NCI-H1092 treated with DMSO at 0.1 percent for 48 hours (cell line): ENCODE measurements around the gene CPZ.
"Not testable (repeated sequence)": the region's sequence is repeated elsewhere in the genome, so short reads cannot be mapped to it uniquely, and the experiment has no call there.

Experiments used
- DNase-seq: peaks from one replicate; lab custom pipeline; 2025; lab: John Stamatoyannopoulos, UW

CPZ gene

DNA sequence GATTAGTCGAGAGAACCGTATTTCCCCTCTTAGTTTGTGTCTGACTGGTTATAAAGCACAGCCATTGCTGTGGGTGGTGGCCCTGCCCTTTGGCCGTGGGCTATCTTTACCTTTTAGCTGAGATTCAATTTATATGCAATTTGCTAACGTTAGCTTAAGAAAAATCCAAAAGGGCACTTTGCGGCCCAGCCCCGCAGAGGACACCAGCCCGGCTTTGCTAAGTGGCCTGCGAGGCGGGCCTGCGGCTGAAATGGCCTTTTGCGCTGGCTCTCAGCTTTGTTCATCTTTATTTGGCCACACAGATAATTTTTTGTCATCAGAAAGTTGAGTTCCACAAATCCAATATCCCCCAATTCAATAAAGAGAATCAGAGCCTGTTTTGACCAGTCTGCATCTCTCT is 48.3 kb downstream of the CPZ start:
- no peak for DNase-seq

DNA sequence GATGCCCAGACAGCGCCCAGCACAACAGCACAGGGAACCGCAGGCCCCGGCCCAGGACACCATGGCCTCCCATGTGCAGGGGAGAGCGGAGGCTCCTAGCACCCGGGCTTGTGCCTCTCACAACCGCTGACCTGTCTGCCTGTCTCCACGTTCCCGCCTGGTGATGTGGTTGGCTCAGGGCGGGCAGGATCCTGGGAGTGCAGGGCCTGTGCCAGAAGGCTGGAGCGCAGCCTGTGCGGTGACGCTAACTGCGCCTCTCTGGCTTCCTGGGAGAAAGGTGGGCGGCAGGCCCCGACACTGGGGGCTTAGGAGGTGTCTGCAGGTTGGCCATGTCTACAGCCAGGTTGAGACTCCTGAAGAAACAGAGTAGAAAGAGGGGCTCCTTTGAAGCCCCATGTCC is 48.7 kb downstream of the CPZ start:
- no peak for DNase-seq

DNA sequence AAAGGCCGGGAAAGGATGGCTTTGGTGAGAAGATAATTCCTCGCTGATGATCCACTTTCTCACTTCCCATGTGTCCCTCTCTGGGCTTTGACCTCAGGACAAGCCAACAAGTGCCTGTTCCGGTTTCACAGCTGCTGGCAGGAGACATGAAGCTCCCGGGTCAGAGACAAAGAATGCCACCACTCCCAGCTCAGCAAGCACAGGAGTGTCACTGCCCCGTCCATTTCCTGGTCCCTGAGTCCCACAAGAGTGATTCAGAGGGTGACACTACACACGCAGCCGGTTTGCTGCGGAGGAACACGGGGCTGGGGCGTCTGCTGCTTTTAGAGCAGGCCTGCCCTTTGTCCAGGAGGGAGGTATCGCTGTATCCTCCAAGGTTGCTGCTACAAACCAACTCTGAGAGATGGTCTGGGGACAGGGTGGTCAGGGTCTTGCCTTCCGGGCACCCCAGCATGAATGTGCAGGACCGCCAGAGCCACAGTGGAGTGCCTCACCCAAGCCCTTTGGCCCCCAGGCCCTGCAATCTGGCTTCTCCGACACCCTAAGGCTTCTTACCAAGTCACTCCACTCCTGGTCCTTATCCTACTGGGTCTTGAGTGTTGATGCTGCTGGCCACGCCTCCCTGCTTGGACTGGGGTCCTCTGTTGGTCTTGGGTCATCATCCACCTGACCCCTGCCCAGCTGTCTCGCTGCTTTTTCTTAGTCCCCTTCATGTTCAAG is 49.5 kb downstream of the CPZ start:
- no peak for DNase-seq

DNA sequence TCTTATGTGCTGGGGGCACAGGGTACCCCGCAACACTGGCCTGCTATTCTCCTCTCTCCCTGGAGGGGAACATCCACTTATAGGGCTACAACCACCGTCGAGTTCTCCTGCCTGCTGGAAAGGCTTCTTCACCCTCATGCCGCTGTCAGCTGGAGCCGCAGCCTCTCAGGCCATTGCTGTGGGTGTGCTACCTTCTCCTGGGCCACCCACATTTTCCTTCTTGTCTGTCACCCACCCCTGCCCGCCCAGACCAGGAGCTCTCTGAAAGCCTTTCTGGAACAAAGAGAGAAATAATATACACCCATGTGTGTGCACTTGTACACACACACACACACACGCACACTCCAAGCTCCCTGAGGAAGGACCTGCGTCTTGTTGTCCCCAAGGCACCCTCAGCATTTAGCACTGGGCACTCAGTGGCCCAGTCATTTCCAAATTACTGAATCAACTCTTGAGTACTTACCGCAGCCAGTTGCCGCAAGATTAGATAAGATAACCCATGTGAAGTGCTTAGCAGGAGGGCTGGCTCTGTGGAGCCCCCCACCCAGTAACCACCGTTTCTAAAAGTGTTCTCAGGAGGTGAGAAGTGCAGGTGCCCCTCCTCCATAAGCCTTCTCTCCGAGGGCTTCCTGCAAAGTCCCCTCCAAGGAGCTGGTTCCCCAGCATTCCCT is 50.2 kb downstream of the CPZ start:
- no peak for DNase-seq

DNA sequence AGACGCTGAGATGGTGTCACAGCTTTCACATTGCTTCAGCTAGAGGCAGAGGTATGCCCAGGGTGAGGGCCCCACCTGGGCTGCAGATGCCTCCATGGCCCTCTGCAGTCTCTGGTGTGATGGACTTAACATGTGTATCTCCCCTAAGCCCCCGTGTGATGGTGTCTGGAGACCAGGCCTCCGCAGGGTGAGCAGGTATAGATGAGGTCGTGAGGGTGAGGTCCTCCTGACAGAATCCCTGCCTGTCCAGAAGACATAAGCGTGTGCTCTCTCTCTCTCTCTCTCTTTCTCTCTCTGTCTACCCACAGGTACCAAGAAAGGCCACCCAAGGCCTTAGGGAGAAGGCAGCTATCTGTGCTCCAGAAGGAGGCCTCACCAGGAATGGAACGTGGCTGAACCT is 50.9 kb downstream of the CPZ start:
- no peak for DNase-seq

DNA sequence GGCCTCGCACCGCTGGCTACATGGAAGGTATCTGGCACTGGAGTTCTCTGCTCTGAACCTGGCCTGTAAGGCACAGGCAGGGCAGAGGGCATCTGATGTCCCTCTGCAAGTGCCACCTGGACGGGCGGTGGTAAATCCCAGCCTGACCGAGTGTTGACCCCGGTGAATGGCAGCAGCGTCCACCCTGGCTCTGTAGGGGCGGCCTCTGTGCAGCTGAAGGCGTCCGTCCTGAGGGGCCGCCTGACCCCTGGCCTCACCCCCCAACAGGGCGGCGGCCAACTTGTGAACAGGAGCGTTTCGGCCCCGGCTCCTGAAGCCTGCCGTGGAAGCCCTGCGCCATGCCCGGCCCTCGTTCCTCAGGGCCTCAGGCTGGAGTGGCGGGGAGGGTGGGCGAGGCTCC is 51.4 kb downstream of the CPZ start:
- no peak for DNase-seq

DNA sequence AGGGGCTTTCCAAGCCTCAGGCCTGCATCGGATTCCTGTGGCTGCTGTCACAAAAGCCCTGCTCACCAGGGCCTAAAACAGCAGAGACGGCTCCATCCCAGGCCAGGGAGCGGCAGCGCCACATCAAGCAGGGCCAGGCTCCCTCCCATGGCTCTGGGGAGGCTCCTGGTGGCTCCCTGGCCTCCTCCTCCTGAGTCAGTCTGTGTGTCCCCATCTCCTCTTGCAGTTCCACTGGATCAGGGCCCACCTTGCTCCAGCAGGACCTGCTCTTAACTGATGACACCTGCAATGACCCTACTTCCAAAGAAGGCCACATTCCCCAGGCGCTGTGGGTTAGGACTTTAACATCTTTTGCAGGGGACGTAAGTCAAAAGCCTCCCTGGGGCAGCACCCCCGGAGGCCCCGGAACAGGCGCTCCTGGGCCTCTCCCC is 51.9 kb downstream of the CPZ start:
- DNase-seq = no peak

DNA sequence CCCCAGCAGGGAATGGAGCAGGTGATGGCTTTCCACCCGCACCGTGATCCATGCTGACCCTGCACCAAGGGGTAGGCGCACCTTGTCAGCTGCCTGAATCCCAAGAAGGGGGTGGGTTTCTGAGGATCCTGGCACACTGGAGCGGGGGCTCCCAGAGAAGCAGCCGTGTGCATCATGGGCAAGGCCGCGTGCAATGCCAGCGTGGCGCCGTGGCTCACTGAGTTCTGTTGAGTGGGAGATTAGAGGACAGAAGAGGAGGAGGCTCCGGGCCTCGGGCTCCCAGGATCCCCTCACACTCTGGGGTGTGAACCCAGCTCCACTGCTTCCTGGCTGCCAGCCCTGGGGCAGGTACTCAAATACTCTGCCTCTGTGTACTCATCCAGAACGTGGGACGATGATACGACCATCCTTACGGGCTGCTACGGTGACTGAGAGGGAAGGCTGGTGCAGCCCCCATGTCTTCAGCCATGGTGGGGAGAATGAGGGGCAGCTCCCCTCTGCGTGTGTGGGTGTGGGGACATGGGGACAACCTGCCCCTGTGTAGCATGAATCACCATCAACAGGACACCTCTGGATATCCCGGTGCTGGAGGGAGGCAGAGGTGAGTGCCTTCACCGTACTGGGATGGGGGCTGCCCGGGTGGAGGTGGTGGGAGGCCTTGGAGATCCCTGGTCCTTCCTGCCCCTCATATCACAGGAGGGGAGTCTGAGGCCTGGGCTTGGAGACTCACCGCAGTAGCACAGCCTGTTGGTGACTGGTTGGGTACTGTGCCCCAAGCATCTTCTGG is 52.6 kb downstream of the CPZ start:
- DNase-seq = no peak

DNA sequence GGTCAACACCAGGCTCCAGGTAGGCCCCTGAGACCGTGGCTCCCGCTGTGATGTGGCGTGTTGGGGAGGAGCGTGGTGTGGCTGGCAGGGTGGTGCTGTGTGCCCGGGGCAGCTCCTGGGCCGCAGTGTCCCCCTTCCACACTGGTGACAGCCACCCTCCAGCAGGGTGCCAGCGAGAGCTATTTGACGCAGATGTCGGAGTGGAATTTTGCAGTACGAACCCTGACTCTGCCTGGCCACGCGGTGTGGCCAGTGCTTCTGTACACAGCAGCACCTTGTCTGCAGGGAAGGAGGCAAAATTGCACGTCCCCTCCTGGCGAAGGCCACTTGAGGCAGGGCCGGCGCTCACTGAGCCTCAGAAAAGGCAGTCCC is 53.2 kb downstream of the CPZ start:
- DNase-seq = no peak

DNA sequence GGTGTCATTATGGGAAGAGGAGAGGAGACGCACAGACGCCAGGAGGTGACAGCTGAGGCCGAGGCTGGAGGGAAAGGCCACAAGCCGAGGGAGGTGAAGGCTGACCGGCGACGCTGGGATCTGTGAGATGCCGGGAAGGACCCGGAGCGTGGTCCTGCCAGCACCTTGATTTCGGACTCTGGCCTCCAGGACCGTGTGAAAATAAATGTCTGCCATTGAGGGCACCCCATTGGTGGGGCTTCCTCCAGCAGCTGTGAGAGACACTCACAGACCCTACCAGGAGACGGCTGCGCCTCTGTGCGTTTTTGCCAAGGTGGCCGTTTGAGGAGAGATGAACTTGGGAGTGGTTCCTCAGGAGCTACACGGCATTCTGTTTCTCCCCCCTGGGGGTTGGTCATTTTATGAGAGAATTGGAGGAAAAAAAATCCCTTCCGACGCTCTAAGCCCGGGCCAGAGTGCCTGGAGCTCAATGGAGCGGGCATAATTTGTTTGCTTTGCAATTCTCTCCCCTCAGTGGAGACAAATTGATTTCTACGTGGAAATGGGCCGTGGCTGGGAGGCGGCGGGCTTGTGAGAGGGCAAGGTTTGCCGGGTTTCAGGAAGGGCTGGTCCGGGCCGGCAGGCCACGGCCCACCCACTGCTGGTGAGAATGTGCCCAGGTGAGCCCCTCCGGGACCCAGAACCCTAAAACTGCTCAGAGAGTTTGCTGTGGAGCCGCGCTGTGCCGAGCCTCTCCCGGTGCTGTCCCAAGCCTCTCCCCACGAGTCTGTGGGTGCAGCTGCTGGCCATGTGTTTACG is 53.9 kb downstream of the CPZ start:
- DNase-seq = no peak

DNA sequence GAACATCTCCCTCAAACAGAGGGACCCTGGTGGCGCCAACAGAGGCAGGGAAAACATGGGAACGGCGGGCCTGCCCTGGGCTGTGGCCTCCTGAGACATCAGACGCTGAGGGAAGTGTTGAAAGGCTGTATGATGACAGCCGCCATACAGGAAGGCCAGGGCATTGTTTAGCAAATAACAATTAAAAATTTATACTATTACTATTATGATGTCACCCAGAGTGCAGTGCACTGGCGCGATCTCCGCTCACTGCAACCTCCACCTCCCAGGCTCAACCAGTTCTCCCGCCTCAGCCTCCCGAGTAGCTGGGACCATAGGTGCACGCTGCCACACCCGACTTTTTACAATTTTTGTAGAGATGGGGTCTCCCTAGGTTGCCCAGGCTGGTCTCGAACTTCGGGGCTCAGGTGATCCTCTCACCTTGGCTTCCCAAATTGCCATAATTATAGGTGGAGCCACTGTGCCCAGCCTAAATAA is 54.6 kb downstream of the CPZ start:
- no peak for DNase-seq

DNA sequence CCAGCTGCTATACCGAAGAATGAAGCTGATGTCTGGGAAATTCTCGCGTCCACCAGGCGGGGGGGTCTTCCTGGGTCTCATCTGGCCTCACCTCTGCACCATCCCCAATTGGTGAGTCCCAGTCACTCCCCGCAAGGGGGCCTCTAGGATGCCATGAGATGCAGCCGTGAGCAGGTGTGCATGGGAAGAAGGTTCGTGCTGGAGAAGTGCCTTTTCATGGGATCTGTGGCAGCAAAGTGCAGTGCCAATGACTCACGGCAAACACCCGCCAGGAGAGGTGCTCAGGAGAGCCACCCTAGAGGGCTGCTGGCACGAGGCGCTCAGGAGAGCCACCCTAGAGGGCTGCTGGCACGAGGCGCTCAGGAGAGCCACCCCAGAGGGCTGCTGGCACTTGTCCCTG is 55.1 kb downstream of the CPZ start:
- no peak for DNase-seq

DNA sequence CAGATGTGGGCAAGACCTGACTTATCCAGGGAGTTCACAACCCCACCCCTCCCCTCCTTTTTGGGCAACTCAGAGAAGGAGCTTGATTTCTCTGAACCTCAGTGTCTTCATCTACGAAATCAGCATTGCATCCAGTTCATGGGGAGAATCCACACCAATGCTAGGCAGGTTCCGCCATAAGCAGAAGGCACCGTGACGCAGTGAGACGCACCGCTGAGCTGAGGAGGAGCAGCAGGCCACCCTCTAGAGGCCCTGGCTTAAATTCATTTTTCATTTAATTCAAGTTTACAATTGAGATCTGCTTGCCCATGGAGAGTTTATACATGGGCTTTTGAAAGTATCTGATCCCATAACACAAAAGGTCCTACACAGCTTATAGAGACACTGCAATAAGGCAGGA is 55.7 kb downstream of the CPZ start:
- no peak for DNase-seq

DNA sequence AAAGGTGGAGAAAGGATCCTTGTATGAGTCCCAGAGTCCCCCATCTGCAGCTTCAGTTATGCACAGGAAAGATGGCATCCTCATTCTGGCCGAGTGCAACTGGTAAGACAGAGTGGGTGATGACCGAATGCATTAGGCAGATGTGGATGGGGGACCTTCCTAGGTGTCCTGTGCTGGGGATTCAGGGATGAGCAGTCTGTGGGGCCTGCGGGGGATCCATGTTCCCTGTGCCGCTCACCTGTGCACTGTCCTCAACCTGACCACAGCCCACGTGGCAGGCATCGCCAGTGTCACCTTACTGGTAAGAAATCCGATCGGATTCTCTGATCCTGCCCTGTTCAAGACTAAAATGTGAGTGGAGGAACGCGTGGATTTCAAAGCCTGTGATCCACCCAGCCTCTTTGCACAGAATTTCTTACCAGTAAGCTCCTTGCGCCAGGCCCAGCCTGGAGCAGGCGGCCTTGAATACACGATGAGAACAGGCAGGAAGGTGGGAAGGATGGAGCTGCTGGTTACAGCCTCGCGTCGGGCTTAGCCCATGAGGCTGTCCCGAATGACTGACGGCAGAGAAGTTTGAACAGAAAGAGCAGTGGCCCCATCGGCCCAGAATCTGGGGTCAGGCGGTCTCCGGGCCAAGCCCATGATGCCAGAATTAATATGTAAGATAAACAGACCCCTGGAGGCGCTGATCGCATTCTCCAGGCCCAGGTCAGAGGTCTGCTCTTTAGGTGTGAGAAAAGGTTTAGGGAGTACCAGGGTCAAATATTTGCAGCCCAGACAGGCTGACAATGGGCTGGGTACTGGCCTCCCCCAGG is 56.5 kb downstream of the CPZ start:
- no peak for DNase-seq

DNA sequence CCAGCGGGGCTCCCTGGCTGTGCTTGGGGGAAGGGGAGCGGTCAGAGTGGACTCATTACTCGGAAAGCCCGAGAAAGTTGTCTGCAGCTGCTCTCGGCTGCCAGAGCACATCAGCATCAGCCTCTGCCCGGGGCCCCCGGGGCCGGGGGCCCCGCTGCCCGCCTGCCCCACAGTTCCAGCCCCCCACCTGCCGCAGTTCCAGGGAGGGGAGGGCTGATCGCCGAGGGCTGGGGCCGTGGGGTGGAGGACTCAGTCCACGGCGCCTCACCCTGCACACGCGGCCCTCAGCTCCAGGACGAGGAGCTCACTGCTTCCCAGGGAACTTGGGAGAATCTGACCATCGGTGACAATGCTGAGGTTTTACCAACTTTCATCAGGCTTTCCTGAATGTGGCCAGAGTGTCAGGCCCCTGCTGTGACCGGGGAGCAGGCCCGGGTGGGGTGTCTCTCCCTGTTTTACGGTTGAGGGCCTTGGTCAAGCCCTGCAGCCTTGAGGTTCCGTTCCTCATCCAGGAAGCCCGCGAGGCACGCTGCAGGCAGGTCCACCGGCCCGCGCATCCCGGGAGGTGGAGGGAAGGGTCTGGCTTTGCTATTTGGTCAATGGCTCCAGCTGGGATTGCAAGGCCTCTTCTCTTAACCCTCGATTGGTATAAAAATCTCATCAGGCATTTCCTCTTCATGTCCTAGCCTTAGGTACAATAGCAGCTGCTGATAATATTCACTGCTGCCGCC is 57.2 kb downstream of the CPZ start:
- DNase-seq = no peak

DNA sequence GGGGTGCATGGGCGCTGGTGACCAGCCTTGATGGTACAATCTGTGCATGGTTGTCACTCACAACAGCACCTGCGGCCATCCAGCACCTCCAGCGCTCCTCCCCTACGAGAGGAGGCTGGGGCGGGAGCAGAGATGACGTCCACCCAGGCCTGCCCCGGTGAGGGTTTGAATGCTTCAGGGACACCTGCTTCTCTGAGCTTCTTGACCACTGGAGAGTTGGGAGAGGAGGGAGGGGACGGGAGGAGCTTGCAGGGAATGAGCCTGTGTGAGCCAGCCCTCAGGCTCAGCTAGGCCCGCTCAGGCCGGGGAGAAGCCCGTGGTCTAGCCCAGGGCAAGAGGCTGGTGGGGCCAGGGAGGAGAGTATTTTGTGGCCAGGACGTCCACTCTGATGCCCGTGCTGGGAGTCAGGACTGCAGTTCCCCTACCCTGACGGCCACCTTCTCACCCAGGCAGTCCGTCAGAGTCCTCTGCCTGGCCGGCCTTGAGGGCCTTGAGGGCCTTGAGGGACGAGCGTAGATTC is 59.2 kb downstream of the CPZ start:
- DNase-seq = no peak

DNA sequence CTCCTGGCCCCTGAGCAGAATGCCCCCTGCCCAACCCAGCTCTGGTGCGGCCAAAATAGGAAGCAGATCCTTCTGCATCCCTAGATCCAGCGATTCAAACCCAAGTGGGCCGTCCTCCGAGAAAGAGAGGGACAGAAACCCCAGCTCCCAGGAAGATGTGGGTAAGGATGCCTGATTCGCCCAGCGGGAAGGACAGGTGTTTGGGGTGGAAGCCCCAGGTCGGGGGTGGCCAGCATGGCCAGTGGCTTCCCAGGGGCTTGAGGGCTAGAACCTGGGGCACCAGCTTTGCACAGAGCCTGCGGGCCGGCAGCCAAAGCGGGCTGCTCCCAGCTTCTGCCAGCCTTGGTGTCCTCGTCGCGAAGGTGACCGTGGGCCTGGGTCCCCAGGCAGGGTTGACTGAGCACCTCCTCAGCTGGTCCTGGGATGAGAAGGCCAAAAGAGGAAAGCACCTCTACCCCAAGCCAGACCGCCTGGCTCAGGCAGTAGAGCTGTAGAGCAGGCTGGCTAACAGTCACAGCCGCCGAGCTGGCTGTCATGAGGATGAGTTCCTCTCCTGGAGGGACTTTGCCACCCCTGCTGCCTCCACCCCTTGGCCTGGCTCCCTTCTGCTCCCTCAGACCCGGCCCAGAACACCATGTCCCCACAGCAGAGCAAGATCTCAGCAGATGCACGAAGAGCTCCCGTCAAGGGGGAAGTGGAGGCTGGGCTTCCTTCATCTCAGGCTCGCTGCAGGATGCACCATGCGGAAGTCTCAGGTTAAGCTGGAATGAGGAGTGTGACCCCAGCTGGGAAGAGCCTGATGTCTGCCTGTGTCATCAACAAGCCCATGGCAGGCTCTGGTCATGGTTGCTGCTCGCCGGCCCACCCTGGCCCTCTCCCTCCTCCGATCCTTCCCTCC is 59.9 kb downstream of the CPZ start:
- no peak for DNase-seq

DNA sequence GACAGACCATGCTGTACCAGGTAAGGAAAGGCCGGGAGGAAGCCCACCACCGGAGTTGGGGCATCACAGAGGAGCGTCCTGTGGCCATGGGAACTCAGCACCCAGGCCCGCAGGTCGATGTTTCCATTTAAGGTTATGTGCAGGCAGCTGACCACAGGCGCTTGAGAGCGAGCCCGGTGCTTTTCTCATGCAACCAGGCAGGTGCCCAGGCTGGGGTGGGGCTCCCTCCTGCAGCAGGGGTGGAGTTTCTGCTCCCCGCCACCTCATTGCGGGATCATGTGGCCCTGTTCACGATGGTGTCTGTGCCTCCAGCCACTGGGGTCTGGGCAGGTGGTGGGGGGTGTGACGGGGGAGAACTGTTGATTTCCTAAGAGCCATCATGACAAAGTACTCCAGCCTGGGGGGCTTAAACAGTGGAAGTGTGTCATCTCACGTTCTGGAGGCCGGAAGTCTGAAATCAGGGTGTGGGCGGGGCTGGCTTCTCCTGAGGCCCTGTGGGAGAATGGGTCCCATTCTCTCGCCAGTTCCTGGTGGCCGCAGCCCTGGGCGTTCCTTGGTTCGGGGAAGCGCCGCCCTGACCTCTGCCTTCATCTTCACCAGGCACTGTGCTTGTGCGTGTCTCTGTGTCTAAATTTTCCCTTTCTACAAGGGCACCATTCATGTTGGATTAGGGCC is 60.9 kb downstream of the CPZ start:
- DNase-seq = no peak

DNA sequence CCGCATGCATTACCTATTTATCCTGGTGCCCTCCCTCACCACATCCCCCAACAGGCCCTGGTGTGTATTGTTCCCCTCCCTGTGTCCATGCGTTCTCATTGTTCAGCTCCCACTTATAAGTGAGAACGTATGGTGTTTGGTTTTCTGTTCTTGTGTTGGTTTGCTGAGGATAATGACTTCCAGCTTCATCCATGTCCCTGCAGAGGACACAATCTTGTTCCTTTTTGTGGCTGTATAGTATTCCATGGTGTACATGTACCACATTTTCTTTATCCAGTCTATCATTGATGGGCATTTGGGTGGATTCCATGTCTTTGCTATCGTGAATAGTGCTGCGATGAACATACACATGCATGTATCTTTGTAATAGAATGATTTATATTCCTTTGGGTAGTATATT is 61.6 kb downstream of the CPZ start:
- not testable (repeated sequence) for DNase-seq
